GM21786 (cell line): ENCODE measurements around the gene SYT7.

ENCODE experiments used
- ATAC-seq: cut with Tn5 transposase; IDR thresholded peaks from one replicate; pipeline ENCODE4 v1.9.1; 2021; ENCODE audit not compliant: unreplicated experiment

SYT7 gene

DNA sequence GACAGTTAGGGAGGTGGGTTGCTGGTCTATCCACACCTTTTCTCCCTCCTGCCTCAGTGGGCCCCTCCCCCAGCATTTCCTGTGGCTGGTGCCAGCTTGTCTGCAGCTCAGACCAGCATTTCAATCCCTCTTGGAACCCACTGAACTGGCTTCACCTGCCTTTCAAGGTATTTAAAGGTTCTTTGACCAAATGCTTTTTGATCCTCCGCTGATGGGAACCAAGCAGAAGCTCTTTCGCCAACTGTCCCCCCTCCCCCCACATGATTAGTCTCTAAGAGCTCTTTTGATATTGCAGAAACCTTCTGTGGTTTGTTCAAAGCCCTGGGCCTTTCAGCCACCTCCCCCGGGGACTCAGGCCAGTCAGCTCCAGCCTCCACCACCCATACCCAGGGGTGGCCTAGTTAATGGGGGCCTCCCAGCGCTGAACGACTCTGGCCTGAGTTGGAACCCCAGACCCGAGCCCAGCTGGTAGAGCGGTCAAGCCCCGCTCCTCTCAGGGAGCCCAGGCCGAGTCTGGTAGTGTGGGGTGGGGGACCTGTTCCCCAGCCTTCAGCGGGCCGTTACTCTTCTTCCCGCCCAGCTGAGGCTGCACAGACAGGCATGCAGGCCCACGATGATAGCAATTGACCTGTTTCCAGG lies 6.0 kb upstream of the SYT7 start:
- no peak for ATAC-seq

DNA sequence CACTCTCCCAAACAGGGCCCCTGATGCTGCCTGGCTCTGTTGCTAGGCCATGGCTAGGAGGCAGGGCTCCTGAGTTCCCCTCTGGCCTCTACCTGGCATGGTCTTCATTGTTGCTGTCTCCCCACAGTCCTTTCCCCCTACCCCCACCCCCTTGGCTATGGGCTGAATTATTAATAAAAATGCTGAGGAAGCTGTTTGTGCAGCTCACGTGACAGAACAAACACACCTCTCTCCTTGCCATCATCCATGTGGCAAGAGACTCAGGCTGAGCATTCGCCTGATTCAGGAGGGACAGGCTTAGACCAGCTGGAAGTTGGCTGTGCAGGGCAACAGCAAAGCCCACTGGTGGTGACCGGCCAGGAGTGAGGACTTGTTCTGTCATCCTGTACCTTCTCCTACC lies 4.2 kb upstream of the SYT7 start:
- no peak for ATAC-seq

DNA sequence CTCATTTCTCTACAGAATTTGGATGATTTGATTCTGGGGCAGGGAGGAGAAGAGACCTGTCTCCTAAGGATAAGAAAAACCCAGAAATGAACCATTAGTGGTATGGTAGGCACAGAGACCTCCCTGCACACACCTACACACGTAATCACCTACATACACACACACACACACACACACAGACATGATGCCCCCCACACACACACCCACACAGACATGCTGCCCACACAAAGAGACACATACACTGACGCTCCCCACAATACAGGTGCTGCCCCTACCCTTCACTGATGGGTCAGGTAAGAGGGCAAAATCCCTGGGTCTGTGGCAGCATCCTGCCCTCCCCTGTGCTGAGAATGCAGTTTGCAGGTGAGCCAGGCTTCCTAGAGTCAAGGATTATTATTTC lies 1.1 kb upstream of the SYT7 start:
- ATAC-seq, result no peak

DNA sequence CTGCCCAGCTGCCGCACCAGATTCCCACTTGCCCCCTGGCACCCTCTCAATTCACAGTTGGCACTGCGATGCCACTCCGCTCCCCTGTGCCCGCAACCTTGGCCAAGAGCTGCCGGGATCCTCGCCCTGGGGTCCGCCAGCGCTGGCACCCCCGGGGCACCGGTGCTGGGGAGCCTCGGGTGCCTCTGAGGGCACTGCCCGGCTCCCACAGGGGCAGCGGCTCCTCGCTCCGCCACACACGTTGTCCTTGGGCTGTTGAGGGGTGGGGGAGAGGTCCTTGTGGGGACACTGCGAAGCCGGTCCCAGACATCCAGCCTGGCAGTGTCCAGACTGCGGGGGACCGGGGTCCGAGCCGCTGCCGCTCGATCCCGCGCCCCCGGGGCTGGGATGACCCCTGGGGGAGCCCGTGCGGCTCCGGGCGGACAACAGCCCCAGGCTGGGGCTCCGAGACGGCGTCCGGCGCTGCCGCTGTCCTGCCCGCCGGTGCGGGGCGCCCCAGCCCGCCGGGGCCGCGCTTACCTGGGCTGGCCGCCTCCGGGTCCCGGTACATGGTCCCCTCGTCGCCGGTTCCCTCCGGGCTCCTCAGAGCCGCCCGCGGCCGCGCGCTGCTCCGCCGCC lies 496 bp downstream of the SYT7 start:
- ATAC-seq, result no peak

DNA sequence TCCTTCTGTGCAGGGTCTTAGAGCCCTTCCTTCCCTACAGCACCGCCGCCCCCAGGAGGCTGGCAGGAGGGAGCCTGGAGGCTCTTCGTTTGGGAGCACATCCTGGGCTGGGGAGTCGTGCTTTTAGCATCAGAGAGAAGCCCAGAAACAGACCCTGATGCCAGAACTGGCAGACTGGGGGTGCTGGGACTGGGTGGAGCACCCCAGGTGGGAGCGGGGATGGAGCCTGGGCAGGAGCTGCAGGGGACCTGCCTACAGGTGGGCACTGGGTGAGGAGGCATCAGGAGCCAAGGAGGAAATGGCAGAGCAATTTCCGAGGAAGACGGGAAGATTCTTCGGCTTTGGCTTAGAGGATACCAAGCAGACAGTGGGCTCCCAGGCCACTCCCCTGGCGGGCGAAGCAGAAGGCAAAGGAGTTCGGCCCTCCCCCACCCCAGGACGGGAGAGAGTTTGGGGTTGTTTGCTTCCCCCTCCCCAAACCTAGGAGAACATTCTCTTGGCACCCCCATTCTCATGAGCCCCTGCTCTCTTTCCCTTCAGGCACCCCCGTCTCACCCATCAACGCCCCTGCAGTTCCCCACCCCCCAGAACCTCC lies 1.1 kb downstream of the SYT7 start:
- ATAC-seq, result no peak

DNA sequence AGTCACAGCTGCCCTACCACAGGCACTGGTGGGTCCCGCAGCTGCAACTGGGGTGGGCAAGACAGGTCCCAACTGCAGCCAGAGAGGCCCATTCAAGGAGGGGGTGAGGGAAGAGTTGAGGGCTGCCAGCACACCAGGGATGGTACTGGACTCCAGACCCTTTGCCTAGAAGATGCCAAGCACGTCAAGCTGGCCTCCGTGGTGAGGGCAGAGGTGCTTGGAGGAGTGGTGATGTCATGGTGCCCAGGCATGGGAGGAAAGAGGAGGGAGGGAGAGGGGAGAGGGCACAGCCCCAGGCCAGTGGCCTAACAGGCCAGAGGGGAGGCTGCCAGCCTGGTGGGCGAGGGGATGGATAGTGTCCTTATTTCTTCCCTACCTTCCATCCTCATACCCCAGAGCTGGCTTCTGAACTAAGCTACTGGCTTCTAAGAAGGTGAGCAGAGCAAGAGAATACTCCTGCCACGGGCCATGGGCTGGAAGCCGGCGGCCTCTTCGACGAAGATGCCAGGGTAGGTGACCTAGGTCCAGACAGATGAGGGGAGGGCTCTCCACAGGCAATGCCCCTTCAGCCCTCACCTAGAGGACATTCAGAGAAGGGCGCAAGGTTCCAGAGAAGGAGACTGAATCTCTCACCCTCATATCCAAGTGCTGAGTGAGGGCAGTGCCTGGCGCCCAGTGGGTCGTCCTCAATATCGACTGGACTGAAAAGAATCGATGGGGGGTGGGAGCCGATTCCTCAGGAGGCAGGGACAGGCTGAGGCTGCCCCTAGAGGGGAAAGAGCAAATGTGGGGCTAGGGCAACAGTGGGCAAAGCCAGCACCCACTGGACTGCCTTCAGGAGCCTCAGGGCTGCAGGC lies 1.8 kb downstream of the SYT7 start:
- no peak for ATAC-seq

DNA sequence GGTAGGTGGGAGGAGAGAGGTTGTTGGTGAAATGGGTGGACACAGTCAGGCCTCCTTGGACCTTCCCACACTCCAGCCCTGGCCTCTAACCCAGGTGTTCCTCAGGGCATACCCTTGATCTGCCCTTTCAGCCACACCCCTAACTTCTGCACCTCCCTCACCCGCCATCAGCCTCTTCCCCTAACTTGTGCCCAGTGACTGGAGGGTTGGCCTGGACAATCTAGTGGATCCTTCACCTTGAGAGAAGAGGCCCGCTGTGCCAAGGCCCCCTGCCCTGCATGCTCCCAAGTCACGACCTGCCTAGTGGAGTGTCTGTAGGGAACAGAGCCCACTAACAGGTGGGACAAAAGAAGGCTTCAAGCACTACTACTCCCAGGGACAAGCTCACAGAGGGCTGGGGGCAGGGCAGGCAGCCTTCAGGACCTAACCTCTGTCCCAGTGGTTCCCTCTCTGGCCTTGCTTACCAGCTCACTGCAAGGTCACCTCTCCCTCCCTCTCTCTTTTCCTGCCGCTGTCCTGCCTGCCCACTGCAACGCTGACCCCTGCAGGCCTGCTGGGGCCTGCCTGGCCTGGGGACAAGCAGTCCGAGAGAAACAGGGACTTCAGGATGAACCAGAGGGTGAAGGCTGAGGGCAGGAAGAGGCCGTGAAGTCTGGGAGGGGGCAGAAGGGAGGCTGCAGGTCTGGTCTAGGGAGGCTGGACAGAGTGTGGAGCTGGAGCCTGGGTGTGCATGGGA lies 3.3 kb downstream of the SYT7 start:
- ATAC-seq, result no peak

DNA sequence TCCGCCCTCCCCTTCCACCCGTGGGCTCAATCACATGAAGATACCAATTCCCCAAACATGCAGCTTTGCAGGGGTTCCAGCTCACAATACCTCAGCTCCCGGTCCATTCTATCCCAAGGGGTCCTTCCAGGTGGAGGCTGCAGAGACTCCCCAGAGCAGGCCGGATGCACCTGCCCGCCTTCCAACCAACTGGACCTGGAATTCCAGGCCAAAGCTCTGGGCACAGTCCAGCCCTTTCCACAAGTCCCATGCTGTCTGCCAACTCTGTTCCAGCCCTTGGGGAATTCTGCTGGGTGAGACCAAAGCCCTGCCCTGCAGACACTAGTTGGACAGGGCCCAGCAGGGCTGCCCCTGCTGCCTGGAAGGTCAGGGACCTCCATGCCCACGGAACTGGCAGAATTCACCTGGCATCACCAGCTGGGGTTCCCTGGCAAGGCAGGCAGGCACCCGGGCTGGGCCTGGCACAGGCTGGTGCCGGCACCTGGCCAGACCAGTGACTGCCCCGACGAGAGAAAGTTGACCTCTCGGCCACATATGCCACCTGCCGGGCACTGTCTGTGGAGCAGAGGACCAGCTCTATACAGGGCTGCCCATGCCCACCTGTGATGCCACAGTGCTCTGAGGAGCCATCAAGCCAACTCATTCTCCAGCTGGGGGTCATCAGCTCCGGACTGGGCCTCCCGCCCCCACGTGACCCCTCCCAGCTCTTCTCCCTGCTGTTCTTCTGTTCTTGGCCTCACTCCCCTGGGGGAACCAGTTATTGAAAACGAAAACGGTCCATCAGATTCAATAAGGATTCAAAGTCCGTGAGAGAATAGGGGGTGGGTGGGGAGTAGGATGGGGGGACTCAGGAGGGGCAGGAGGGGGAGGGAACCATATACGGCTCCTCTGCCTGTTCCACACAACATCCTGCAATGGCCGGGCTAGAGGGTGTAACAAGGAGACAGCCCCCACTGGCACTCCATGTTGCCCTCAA lies 4.7 kb downstream of the SYT7 start:
- no peak for ATAC-seq

DNA sequence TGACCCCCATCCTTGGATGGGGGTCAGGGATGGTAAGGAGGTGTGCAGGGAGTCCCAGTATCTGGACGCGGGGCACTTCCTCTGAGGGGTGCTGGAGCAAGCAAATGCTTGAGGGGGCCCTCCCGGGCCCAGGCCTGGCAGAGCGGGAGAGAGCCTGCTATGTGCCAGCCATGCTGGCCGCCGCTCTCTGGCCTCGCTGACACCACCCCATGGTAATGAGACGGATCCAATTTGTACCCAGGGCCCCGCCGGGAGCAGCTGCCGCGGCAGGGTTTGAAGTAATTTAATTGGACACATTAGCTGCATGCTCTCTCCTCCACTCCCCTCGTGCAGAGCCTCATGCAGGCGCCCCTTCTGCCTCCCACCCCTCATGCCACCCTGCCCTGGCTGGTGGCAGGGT lies 6.3 kb downstream of the SYT7 start:
- no peak for ATAC-seq

DNA sequence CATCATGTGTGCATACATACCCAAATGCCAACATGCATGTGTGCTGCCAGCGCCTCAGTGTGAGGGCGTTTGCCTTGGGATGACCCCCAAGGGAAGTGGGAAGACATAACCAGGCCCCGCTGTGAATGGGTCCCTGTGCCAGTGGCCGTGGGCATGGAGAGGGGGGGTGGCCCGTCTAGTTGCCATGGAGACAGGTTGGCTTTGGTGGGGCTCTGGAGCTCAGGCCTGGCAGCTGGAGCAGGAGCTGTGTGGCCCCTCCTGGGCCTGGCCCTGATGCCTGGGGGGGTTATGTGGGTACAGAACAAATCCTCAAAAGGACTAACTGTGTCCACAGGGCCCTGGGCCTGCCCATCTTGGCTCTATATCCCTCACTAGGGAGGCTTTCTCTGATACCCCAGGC lies 8.0 kb downstream of the SYT7 start:
- ATAC-seq, result no peak

DNA sequence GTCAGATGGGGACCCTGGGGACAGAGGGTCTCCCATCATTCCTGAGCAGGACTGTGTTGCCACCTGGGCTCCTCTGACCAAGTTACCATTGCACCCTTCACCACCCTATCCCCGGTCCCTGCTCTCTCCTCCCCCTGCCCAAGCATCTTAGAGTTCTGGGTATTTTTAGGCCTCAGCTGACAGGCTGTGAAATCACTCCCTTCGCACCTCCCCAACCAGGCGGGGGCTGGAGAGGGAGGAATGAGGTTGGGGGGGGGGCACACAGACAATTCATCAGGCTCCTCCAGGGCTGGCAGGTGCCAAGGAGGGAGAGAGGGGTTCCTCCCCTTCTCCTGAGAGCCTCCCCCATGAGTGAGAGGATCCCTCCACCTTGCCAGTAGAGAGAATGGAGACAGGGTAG lies 9.0 kb downstream of the SYT7 start:
- no peak for ATAC-seq

DNA sequence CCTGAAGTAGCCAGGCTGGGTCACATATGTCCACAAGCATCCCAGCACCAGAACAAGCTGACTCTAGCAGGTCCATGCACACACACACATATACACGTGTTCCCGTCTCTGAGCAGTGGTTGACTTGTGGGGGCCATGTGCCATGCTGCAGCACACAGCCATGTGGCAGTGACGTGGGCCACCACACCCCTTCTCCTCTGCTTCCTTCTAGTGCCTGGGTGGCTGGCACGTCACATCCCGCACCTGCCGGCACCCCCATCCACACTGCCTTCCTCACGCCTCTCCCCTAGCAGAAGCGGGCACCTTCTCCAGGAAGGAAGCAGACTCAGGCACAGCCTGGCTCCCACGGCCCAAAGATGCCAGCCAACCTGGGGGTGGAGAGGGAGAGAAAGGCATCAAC lies 9.5 kb downstream of the SYT7 start:
- no peak for ATAC-seq

DNA sequence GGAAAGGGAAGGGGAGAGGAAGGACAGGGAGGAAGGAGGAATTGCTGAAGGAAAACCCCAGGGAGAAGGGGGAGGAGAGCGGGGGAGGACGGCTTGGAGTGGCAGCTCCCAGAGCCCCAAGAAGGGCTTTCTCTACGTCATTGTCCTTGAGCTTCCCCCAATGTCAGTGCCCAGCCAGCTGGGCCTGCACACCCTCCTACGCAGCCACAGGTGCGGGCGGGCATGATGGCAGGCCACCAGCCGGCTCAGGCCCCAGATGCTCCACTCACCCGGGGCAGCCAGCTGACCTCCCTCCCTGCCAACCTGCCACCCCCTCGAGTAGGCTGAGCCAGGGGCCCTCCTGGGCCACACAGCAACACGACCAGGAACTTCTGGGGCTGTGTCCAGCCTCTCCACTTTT lies 11.2 kb downstream of the SYT7 start:
- no peak for ATAC-seq

DNA sequence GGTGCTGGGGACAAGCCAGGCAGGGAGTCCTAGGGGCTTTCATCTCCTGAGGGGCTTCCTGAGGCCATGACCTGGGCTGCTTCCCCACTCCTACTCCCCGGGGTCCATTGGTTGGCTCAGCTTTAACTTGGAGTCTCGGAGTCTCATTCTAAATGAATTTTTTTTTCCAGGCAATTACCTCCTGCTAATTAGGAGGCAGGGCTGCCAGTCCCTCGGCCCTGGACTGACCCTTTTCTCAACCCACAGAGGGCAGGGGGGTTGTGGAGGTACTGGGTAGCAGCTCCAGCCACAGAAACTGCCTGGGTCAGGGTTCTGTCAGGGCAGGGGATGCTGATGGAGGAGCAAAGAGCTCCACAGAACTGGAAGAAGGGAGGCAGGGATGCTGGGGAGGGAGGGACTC lies 11.9 kb downstream of the SYT7 start:
- ATAC-seq, result no peak

DNA sequence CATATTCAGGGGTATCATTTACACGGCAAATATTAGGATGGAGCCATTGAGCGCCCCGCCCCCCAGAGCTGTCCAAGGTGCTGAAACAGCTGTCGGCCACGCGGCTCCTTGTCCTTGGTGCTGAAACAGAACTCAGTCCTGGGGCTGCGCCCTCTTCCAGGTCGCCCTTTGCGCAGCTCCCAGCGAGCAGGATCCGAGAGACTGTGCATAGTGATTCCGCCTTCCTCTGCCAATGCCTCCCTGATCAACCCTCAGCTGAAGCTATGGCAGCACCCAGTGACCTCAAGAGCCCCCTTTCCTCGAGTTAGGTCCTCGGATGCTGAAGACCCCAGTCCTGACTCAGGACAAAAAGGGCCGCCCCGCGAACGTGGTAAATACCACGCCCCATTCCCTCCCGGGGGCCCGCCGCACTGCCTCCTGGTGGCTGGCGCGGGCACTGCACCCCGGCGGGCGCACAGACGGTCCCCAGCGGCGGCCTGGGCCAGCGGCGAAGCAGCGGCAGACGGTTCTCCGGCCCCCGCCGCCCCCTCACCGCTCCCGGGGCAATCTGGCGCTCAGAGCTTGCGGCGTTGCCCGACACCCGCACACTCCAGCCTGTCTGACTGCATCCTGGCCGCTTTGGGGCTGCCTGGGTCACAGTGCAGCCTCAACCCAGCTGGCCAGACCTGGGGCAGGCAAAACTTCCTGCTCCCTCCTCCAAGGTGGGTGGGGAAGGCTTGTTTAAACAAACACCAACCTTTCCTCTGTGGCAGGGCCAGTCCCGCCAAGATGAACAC lies 13.4 kb downstream of the SYT7 start:
- ATAC-seq, result no peak

DNA sequence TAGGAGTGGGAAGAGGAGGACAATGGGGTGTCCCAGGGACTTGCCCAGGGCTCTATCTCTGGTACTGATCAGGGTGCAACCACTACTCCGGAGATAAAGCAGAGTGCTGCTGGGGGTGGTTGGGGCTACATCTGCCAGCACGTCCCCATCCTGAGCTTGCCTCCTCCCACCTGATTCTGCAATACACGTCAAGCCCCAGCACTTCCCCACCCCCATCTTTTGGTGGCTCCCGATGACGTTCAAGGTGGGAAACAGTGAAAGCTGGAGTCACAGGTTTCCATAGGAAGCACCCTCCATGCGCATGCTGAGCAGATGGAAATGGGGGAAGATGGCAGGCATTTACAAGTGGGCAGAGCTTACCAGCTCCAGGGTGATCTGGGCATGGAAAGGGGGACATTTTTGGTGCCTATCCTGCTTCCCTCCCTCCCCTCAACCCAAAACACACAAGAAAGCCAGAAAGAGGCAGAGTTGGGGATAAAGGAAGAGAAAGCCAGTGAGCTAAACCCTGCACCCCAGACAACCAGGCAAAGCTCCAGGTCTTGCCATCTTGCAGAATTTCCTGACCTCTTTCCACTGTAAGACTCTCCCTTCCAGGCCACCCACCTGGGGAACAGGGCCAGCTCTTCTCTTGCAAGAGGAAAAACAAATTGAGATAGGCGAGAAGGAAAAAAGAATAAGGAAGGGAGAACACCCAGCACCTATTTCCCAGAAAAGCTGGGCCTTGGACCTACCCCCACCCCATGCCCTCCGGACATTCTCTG lies 15.8 kb downstream of the SYT7 start:
- no peak for ATAC-seq

DNA sequence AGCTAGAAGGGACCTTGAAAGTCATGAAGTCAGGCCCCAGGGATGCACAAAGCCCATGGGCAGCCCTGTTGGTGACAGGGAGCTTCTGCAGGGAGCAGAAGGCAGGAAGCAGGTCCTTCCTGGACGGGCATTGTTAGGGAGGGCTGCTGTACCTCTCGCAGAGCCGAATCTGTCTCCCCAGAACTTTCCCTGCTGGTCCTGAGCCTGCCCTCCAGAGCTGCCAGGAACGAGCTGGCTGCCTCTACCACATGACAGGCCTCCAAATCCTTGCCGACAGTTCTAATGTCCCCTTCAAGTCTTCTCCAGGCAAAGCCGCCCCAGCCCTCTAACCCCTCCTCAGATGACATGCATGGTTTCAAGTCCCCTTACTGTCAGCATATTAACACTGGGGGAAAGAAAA lies 20.1 kb downstream of the SYT7 start:
- no peak for ATAC-seq

DNA sequence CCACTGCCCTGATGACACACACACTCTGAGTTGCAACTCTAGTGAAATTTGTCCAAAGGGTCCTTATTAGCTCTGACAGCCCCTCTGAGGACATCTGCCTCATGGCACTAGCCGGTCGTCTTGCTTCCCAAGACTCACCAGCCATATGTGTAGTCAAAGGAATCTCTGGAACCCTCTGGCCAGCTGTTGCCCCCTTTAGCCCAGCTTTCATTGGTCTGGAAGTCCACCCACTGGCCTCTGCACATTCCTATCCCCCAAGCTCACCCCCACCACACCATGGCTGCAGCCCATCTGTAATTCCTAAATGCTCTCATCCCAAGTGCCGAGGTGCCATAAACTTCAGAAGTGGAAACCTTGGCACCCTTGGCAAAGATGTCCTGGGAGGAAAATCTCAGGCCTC lies 24.3 kb downstream of the SYT7 start:
- ATAC-seq, result no peak

DNA sequence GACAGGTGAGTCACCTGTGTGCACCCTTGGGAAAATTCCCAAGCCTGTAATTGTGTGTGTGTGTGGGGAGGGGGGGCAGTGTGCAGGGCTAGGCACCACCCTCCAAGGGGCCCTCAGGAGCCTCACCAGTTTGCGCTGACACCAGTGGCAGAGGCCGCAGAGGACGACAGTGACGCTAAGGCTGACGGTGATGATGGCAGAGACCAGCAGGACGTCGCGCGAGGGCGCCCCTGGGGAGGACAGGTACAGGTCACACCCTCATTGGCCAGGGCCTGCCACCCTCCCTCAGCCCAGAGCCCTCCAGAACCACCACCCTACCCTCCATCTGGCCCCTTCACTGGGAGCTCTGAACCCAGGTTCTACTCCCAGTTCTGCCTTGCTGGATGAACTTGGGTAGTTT lies 24.9 kb downstream of the SYT7 start:
- no peak for ATAC-seq
